K562 (cell line): ENCODE measurements around the gene IFNAR2. TPM values are rescaled to one million over a fixed set of nuclear protein-coding genes. Genes with fewer than 3 reads are reported as not detected.
A peak's percentile ranks its signal among the peaks of the same experiment; 100 is the strongest.

ENCODE experiments used
- ATAC-seq: fragments of 200-7000 bp; cut with Tn5 transposase; 3 replicates; pipeline ENCODE4 v1.9.1; 2020; ENCODE audit warnings: moderate library complexity
- BruUV-seq: library from RNA; stranded (reverse); fragments of 400-500 nt; replicated peaks from 2 replicates; lab custom pipeline; 2021; lab: Mats Ljungman, UMichigan
- CTCF ChIA-PET: fragments of 300-600 bp; formaldehyde crosslinking; extraction: SDS; loops from one replicate; lab custom pipeline; 2021; ENCODE audit warnings: low intra/inter-chr PET ratio; lab: Yijun Ruan, JAX
- POLR2A ChIA-PET: fragments of 300-600, 350-650 bp; sonication (Branson Sonifier 250); formaldehyde crosslinking; extraction: SDS; loops from one replicate; lab custom pipeline; 2021; ENCODE audit warnings: antibody characterized with exemption, inconsistent platforms; lab: Yijun Ruan, JAX
- DNase-seq, 4 experiments: peaks; one replicate each; pipeline versions ENCODE4 v3.0.0 to v3.0.0-alpha.2; 2011 to 2018; ENCODE audit warnings: low spot score in 3 of 4, mixed read lengths in 3 of 4; ENCODE audit errors: extremely low read depth in 1 of 4
- FAIRE-seq: peaks from 2 replicates; lab custom pipeline; 2011; peaks lifted over from hg19 to GRCh38; lab: Jason Lieb, UNC
- H2AFZ ChIP-seq: 2 replicates; pipeline ENCODE4 v1.6.0; 2011; ENCODE audit warnings: low read depth, low read length, control low read depth, inconsistent platforms
- H3K27ac ChIP-seq: fragments of 200-600 bp; 3 replicates; pipeline ENCODE4 v1.8.0; 2011; ENCODE audit warnings: low read depth, mild to moderate bottlenecking, control low read depth, inconsistent platforms, low read length, moderate library complexity, mixed read lengths; ENCODE audit errors: extremely low read depth
- H3K27me3 ChIP-seq, 2 experiments: fragments of 300-600 bp in 1 of 2; 2 replicates in 1 of 2; 3 replicates in 1 of 2; pipeline versions ENCODE4 v1.6.0 to v1.8.0; 2011; ENCODE audit warnings: inconsistent platforms in 2 of 2, low read length in 2 of 2, mild to moderate bottlenecking in 1 of 2, mixed read lengths in 1 of 2, moderate library complexity in 1 of 2; ENCODE audit not compliant: control insufficient read depth in 2 of 2, insufficient read depth in 2 of 2
- H3K36me3 ChIP-seq: fragments of 300-600 bp; 3 replicates; pipeline ENCODE4 v1.8.0; 2011; ENCODE audit warnings: mild to moderate bottlenecking, low read length, inconsistent platforms; ENCODE audit not compliant: control insufficient read depth, insufficient read depth
- H3K4me1 ChIP-seq, 2 experiments: fragments of 200-600 bp in 1 of 2; replicated peaks in 1 of 2; 2 replicates in 1 of 2; 3 replicates in 1 of 2; pipeline versions ENCODE4 v1.5.1 to v1.8.0; 2011; ENCODE audit warnings: inconsistent platforms in 2 of 2, low read length in 2 of 2, mild to moderate bottlenecking in 1 of 2, mixed read lengths in 1 of 2, moderate library complexity in 1 of 2; ENCODE audit not compliant: control insufficient read depth in 2 of 2, insufficient read depth in 2 of 2
- H3K4me2 ChIP-seq: 2 replicates; pipeline ENCODE4 v1.6.1; 2011; ENCODE audit warnings: low read length, control low read depth, inconsistent platforms, mixed read lengths; ENCODE audit not compliant: insufficient read depth
- H3K4me3 ChIP-seq: fragments of 200-600 bp; sonication (generic), shearing (Covaris generic); 2 replicates; pipeline ENCODE4 v1.5.1; 2016; ENCODE audit warnings: control low read depth, inconsistent platforms
- H3K79me2 ChIP-seq: fragments of 200-600 bp; 3 replicates; pipeline ENCODE4 v1.8.0; 2011; ENCODE audit warnings: low read length, inconsistent platforms; ENCODE audit not compliant: control insufficient read depth, insufficient read depth
- H3K9ac ChIP-seq, 2 experiments: 2 replicates each; pipeline versions ENCODE4 v1.6.0 to v1.6.1; 2011; ENCODE audit warnings: low read depth in 2 of 2, low read length in 2 of 2, control low read depth in 1 of 2, inconsistent platforms in 1 of 2, mild to moderate bottlenecking in 1 of 2, mixed read lengths in 1 of 2; ENCODE audit not compliant: insufficient read depth in 1 of 2
- H3K9me1 ChIP-seq: one replicate; pipeline ENCODE4 v1.6.0; 2011; ENCODE audit warnings: inconsistent platforms, mild to moderate bottlenecking, low read length, moderate library complexity; ENCODE audit not compliant: control insufficient read depth, insufficient read depth
- H3K9me3 ChIP-seq: replicated peaks from 2 replicates; pipeline ENCODE4 v1.5.1; 2011; ENCODE audit warnings: low read depth, low read length, inconsistent platforms; ENCODE audit not compliant: control insufficient read depth, insufficient read depth
- H4K20me1 ChIP-seq: replicated peaks from 2 replicates; pipeline ENCODE4 v1.6.1; 2011; ENCODE audit warnings: low read length, inconsistent platforms, mixed read lengths; ENCODE audit not compliant: control insufficient read depth, insufficient read depth
- CXXC5 ChIP-seq: fragments of 250-450 bp; sonication (Bioruptor Pico); IDR thresholded peaks from 2 replicates; pipeline ENCODE4 v1.8.0; 2022; ENCODE audit warnings: inconsistent platforms, mild to moderate bottlenecking, moderate library complexity
- WGBS: fragments of 100-300 bp; shearing (Covaris generic); methylation state at CpG from one replicate; pipeline ENCODE4 v1.1.6; 2016; ENCODE audit warnings: low coverage, mixed read lengths; ENCODE audit not compliant: insufficient coverage; ENCODE audit errors: missing lambda C conversion rate; 5-methylcytosine and 5-hydroxymethylcytosine counted together
- in situ Hi-C: fragments of 300-500 bp; cut with MboI; formaldehyde crosslinking; loops from 4 replicates; pipeline ENCODE4 v1.15.0; 2018; ENCODE audit warnings: inconsistent platforms, mixed read lengths
- intact Hi-C: fragments of 100-400 bp; cut with micrococcal nuclease; formaldehyde crosslinking; loops from 2 replicates; pipeline ENCODE4 v1.14.2; 2022
- polyA plus RNA-seq, 8 experiments: library from polyadenylated mRNA; depleted of rRNA in 4 of 8; stranded (reverse) in 5 of 8; unstranded in 3 of 8; fragments of >200 nt; fragmentation: Nextera tagmentation in 2 of 8; fragmentation: Illumina TruSeq in 1 of 8; extraction: Ambion mirVana in 2 of 8; extraction: Trizol in 1 of 8; gene quantifications; 2 replicates each; pipeline versions ENCODE4 v1.2.1 to v1.2.3, GENCODE V29; 2011 to 2014; ENCODE audit warnings: inconsistent platforms in 1 of 8, missing spikeins in 1 of 8
- total RNA-seq, 7 experiments: library from RNA; depleted of rRNA in 6 of 7; stranded (reverse); fragments of >200 nt in 6 of 7; fragmentation: Illumina TruSeq in 2 of 7; extraction: Trizol in 2 of 7; gene quantifications; 2 replicates each; pipeline versions ENCODE4 v1.2.1 to v1.2.3, GENCODE V29; 2011 to 2021; ENCODE audit warnings: low replicate concordance in 1 of 7
- TF ChIP-seq, protein P1 (sequence below): fragments of 450-650 bp; formaldehyde crosslinking; IDR thresholded peaks from 2 replicates; pipeline ENCODE4 v1.4.0; 2022; ENCODE audit warnings: mild to moderate bottlenecking, moderate library complexity
- TF ChIP-seq, protein P2 (sequence below): fragments of 250-450 bp; sonication (Bioruptor Pico); IDR thresholded peaks from 2 replicates; pipeline ENCODE4 v1.4.0; 2020; ENCODE audit warnings: mild to moderate bottlenecking, moderate library complexity

IFNAR2 gene
- total and polyA plus RNA-seq, 9 of the 15 experiments (the other 6 are each of a cell fraction or from before 2014, with no cell fraction given), result 1.7 to 48.3 (median 8.4) TPM

DNA sequence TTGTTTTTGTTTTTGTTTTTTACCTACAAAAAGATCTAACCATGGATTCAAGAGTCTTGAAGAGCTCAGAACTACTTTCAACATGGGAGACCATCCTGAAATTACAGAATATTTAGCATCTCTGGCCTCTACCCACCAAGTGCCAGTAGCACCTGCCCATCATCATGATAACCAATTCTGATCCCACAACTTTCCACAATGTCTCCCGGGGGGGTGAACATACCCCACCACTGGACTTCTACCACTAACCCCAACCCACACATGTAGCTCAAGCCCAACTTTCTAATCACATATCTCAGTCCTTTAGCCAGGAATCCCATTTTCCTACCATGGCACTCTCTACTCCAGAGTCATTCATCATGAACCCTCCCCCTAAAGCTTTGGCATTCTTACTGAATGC, 15.7 kb upstream of the IFNAR2 start:
- in situ Hi-C loops, result no loop called here
- BruUV-seq, result no TSS peak
- peaks cover 27 to 39% of the 10 kb centered on the region in 2 experiments; a peak in 4 of 5 replicates for H3K4me1 ChIP-seq
- TF ChIP-seq, protein P1, sequence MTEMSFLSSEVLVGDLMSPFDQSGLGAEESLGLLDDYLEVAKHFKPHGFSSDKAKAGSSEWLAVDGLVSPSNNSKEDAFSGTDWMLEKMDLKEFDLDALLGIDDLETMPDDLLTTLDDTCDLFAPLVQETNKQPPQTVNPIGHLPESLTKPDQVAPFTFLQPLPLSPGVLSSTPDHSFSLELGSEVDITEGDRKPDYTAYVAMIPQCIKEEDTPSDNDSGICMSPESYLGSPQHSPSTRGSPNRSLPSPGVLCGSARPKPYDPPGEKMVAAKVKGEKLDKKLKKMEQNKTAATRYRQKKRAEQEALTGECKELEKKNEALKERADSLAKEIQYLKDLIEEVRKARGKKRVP (CRISPR knock-in tag), result no peak
- TF ChIP-seq, protein P2, sequence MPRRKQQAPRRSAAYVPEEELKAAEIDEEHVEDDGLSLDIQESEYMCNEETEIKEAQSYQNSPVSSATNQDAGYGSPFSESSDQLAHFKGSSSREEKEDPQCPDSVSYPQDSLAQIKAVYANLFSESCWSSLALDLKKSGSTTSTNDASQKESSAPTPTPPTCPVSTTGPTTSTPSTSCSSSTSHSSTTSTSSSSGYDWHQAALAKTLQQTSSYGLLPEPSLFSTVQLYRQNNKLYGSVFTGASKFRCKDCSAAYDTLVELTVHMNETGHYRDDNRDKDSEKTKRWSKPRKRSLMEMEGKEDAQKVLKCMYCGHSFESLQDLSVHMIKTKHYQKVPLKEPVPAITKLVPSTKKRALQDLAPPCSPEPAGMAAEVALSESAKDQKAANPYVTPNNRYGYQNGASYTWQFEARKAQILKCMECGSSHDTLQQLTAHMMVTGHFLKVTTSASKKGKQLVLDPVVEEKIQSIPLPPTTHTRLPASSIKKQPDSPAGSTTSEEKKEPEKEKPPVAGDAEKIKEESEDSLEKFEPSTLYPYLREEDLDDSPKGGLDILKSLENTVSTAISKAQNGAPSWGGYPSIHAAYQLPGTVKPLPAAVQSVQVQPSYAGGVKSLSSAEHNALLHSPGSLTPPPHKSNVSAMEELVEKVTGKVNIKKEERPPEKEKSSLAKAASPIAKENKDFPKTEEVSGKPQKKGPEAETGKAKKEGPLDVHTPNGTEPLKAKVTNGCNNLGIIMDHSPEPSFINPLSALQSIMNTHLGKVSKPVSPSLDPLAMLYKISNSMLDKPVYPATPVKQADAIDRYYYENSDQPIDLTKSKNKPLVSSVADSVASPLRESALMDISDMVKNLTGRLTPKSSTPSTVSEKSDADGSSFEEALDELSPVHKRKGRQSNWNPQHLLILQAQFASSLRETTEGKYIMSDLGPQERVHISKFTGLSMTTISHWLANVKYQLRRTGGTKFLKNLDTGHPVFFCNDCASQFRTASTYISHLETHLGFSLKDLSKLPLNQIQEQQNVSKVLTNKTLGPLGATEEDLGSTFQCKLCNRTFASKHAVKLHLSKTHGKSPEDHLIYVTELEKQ, result no peak
- TF ChIP-seq CXXC5 (CRISPR knock-in tag), result 0 out of 2 replicates have a peak, but pooled peaks have one; percentile 13
- TF ChIP-seq, all 486 proteins: peak for 1
- no peak overlapping the region for H3K27ac ChIP-seq
- H3K36me3 ChIP-seq, result no peaks in the 10 kb centered on the region
- no peaks in the 10 kb centered on the region for H3K27me3 ChIP-seq
- DNase-seq, result no peak
- no peaks in the 10 kb centered on the region for H3K79me2 ChIP-seq
- 53% methylated on average over 1 of the region's 1 CpG for WGBS
- no peaks in the 10 kb centered on the region for H4K20me1 ChIP-seq
- H3K4me3 ChIP-seq, result no peak overlapping the region
- no peak for FAIRE-seq
- no peak for ATAC-seq
- ChIA-PET POLR2A (interaction anchor here (0.8 to 1.4 kb wide), 2 partner anchors 24 to 228 kb away, joined by 3 read pairs; no protein-coding TSS in a partner anchor), CTCF (interaction anchor here (0.8 kb wide), 1 partner anchor 176 kb away, joined by 3 read pairs; no protein-coding TSS in a partner anchor)
- no peaks in the 10 kb centered on the region for H3K9me1 ChIP-seq
- H3K4me2 ChIP-seq, result no peak overlapping the region
- H2AFZ ChIP-seq, result no peak overlapping the region
- H3K9ac ChIP-seq, result no peak overlapping the region
- intact Hi-C loops, result no loop called here
- no peaks in the 10 kb centered on the region for H3K9me3 ChIP-seq
